GM12865 (cell line): ENCODE data around the gene ITPR2.

Experiments
- DNase-seq: peaks from one replicate; pipeline ENCODE4 v3.0.0; 2010; ENCODE audit warnings: low read depth
- H3K4me3 ChIP-seq: 2 replicates; pipeline ENCODE4 v1.5.1; 2011; ENCODE audit warnings: mild to moderate bottlenecking, low read depth, low read length, control low read depth
- CTCF ChIP-seq: IDR thresholded peaks from 2 replicates; pipeline ENCODE4 v1.5.1; 2011; ENCODE audit warnings: low read length, control low read depth, low read depth, inconsistent platforms; ENCODE audit not compliant: insufficient read depth; ENCODE audit errors: missing control alignments

The ITPR2 gene

GRCh38 chr12:26832822-26833742 is at the start of gene ITPR2:
Gene ITPR2 (minus strand): TSS chr12:26833194. CDS start chr12:26832781, 413 bp downstream.
- peak; percentile 51 for TF ChIP-seq CTCF
- H3K4me3 ChIP-seq = peak within 1 kb of the TSS; percentile 86
- DNase-seq = peak; percentile 96

DNA sequence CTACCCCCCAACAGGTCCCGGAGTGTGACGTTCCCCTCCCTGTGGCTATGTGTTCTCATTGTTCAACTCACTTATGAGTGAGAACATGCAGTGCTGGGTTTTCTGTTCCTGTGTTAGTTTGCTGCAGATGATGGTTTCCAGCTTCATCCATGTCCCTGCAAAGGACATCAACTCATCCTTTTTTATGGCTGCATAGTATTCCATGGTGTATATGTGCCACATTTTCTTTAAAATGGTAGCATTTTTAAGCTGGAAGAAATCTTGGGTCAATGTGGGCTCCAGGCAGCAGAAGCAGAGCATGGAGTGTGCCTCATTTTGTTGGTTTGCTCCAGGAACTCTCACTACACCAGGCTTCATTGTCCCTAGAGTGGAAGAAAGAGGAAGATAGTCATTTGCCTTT is 47.6 kb upstream of the ITPR2 start:
- no peak overlapping the region for H3K4me3 ChIP-seq
- DNase-seq = no peak
- TF ChIP-seq CTCF = no peak

- no peak overlapping the region for H3K4me3 ChIP-seq
- TF ChIP-seq CTCF = no peak
- peak; percentile 39 for DNase-seq
Measured at GRCh38 chr12:26878661-26879119, 45.7 kb upstream of the ITPR2 start.

DNA sequence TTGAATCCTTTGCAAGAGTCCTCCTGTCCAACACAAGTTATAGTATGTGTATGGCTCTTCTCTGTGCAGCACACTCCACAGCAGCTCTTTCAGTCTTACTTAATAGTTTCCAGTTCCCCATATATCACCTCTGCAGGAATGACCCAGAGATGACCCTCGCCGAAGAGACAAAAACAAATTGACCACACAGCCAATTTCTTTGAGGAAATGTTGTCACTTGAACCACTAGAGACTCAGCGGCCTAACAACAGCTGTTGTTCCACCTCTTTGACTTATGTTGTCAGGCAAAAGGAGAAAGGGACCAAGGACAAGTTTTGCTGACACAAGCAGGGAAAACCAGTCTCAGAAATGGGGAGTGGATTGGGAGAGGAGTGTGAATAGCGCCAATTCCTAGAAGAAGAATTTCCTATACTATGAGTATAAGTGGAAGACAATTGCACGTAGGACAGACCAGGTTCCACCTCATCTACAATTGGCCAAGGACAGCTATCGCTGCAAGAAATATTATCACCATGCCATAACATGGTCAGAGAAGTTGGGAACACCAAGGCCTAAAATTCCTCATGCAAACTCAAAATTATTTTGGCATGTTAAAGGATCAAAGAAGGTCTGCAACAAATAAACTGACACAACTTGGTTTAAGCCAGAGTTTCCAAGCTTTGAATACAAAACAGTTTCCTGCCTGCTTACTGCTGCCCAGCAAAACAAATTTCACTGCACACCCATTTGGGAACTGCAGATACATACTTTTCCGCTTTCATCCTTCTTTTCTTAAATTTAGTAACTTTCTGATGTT is 41.7 kb upstream of the ITPR2 start:
- TF ChIP-seq CTCF = no peak
- H3K4me3 ChIP-seq = no peak overlapping the region
- DNase-seq = peak; percentile 82

DNA sequence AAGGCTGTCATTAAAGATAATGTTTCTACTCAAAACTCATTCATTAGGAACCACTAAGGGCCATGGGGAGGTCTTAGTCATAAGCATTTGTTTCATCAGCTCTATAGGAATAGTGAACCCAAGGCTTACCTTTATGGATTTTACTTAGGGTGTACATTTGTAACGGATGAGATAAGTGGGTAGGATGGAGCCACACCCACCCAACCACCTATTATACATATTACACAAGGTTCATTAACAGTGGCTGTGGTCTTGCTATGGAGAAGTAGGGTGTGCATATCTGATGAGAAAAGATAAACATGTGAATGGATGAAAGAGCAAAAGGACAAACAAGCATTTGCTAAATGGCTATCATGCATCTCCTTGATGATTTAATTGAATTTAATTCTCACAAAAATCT is 39.6 kb upstream of the ITPR2 start:
- TF ChIP-seq CTCF = no peak
- no peak for DNase-seq
- H3K4me3 ChIP-seq = no peak overlapping the region

GRCh38 chr12:26871985-26872384 is 39.0 kb upstream of the ITPR2 start:
- H3K4me3 ChIP-seq = no peak overlapping the region
- DNase-seq = peak; percentile 36
- TF ChIP-seq CTCF = no peak
